DOHH2 (cell line): ENCODE data around the gene SLC19A1.

ENCODE experiments used
- EZH2phosphoT487 ChIP-seq: fragments of 200-600 bp; sonication (generic); IDR thresholded peaks from 2 replicates; pipeline ENCODE4 v1.6.1; 2017; ENCODE audit warnings: borderline replicate concordance, mild to moderate bottlenecking, antibody characterized with exemption, low read length, moderate library complexity, mixed read lengths
- TF ChIP-seq, protein P1 (sequence below): fragments of 200-600 bp; sonication (generic); IDR thresholded peaks from one replicate; pipeline ENCODE4 v1.5.1; 2014; ENCODE audit warnings: antibody characterized with exemption, mild to moderate bottlenecking, low read depth, low read length; ENCODE audit not compliant: poor library complexity, severe bottlenecking

GRCh38 chr21:45457832-45458172 is 84.4 kb downstream of the SLC19A1 start:
- TF ChIP-seq EZH2phosphoT487 = no peak
- TF ChIP-seq, protein P1, sequence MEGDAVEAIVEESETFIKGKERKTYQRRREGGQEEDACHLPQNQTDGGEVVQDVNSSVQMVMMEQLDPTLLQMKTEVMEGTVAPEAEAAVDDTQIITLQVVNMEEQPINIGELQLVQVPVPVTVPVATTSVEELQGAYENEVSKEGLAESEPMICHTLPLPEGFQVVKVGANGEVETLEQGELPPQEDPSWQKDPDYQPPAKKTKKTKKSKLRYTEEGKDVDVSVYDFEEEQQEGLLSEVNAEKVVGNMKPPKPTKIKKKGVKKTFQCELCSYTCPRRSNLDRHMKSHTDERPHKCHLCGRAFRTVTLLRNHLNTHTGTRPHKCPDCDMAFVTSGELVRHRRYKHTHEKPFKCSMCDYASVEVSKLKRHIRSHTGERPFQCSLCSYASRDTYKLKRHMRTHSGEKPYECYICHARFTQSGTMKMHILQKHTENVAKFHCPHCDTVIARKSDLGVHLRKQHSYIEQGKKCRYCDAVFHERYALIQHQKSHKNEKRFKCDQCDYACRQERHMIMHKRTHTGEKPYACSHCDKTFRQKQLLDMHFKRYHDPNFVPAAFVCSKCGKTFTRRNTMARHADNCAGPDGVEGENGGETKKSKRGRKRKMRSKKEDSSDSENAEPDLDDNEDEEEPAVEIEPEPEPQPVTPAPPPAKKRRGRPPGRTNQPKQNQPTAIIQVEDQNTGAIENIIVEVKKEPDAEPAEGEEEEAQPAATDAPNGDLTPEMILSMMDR = no peak
